ENCODE results near the gene LONRF3.

LONRF3 gene

DNA sequence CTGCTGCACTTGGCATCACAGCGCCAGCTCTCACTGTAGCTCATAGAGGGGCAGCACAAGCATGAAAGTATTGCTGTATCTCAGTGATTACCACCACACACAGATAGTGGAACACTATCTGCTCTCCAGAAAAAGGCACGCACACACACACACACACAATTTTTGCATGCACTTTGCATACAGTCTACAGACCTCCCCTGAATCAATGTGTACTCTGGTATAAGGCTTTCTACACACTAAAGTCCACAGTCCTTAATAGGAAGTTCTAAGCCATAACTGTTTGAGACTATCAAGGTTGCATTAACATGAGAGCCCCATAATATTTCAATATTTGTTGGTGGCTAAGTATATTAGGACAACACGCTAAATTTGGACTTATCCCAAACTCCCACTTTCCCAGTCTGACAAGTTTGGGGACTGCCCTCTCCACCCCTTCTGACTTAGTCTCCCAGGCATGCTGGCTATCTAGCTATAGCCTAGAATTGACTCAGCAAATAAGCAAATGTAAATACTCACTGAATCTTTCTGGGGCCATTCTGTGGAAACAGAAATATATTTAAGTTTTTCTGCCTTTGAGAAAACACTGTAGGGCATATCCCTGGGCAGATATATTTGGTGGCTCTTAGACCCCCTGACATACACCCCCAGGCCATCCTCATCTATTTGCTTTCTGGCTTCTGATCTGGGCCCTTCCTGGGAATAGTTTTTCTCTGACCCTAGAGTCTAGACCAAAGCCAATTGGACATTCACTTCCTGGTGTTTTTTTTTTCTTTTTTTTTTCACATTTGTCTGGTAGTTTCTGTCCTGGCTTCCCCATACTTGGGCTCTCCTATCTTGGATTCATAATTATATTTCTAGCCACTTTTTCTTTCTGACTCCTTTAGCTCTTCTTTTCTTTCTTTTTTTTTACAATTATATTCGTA, 62.0 kb downstream of the LONRF3 start:
- no peak for DNase-seq (ENCODE audit: low read depth)

DNA sequence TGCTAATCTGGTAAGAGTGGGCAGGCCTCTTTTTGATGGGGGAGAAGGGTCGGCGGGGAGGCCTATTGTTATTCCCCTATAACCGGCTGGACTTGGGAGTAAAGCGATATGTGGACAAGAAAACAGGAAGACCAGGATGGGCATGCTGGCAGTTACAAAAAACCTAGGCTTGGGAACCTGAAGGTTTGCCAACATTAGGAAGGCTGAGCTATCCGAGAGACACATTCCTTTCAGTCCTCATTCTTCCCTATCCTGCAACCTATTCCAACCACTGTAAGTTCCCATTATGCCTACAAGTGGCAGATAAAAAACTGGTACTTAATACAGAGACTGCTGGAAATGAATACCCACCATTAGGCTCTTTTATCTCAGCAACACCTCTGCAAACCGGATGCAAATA, 66.0 kb downstream of the LONRF3 start:
- no peak for DNase-seq (ENCODE audit: low read depth)

DNA sequence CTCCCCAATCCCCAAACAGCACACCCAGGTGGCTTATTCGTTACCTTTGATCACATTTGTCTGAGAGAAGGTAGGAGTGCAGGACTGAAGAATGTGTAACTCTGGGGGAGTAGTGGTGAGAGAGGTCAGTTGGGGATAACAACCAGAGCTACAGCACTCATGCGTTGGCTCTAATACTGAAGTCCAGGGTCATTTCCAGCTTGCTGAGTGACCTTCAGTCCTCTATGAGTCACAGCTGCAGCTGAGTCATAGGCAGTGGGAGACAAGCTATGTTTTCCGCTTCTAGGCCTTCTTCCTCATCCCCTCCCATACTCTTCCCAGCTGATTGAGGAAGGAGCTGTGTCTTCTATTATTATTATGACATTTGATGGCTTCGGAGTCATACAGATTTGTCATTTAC, 66.8 kb downstream of the LONRF3 start:
- no peak for DNase-seq (ENCODE audit: low read depth)

DNA sequence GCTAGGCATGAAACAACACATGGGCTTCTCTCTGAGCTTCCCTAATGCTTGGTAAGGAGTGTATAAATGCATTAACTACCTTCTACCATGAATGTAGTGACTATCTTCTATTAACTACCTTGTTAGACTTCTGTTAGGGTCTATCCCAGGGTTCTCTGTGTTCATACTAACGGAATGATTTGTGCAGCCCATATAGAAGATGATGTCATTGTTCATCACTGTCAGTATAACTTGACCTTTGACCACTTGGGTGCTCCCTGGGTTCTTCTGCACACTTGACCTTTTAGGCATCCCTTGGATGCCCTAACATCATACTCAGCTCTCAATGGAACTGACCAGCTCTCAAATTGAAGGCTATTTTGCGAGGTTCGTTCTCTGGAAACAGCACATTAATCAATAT, 67.6 kb downstream of the LONRF3 start:
- no peak for DNase-seq (ENCODE audit: low read depth)

DNA sequence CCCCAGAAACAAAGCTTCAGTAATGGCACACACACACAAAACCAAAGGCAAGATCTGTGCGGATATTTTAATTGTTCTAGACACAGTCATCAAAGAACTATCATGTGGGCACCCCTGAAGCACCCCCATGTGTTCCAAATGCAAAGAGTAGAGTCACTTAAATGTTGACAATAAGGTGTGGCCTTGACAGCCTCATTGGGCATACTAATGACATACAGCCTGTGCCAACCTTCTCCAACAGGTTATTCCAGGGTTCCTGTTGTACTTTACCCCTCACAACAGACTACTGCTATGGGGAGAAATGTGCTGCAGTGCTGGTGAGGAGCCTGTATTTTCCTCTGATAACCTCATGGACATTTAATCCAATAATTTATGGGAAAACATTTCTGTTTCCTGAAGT, 68.6 kb downstream of the LONRF3 start:
- DNase-seq (ENCODE audit: low read depth), result no peak

DNA sequence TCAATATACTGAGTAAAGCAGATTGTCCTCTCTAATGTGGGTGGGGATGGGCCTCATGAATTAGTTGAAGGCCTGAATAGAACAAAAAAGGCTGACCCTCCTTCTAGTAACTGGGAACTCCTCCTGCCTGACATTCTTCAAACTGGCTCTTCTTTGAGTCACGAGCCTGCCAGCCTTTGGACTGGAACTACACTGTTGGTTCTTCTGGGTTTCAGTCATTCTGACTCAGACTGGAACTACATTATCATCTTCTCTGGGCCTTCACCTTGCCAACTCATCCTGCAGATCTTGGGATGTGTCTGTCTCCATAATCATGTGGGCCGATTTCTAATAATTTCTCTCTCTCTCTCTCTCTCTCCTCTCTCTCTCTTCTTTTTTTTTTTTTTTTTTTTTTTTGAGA, 71.5 kb downstream of the LONRF3 start:
- no peak for DNase-seq (ENCODE audit: low read depth)

DNA sequence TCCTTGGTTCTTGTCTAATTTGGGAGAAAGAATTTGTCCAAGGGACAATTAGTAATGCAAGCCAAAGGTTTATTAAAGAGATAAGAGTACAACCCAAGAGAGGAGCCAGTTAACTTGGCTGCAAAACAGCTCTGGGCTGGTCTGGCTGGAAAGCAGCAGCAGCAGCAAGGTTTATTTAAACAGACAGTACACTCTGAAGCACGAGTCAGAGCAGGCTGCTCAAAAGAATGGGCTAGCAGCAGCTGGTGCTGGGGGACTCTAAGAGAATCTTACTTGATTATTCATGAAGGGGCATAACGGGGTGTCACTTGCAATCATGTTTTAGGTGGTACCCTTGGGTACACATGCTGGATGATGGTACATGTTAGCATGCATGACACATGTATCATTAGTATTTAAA, 81.3 kb downstream of the LONRF3 start:
- no peak for DNase-seq (ENCODE audit: low read depth)

DNA sequence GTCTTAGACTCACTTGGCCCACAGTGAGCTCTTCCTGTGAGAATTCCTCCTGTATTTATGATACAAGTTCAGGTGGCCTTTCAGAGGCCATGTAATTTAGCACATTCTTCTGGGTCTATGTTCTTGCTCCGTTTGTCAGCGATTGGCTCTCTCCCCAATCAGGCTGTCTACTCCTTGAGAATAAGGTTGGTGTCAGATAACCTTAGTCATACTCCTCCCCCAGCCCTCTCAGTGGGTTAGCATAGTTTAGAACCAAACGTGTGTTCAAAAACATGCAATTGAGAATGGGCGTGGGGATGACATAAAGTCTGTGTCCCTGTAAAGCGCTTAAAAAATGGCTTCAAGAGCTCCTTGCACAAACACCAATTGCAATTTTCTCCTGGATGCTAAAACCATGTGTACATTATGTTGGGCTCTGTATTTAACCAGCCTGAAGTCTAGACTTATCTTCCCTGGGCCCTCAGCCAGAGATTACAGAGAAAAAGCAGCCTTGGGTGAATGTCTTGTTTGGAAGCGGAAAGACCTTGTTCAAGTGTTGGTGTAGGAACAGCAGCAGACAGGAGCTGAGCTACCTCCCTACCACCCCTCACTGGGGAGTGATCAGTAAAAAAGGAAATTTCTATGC, 88.4 kb downstream of the LONRF3 start:
- DNase-seq (ENCODE audit: low read depth), result no peak

DNA sequence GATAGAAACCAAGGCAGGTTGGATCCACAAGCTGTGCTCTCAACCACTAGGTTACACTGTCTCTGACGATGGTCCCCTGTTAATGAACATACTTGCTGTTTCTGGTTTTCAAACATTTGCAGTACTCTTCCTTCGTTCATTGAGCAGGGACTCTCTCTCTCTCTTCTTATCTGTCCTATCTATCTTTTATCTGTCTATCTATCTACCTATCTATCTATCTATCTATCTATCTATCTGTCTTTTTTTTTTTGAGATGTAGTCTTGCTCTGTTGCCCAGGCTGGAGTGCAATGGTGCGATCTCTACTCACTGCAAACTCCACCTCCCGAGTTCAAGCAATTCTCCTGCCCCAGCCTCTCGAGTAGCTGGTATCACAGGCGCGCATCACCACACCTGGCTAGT, 89.0 kb downstream of the LONRF3 start:
- DNase-seq (ENCODE audit: low read depth), result no peak

DNA sequence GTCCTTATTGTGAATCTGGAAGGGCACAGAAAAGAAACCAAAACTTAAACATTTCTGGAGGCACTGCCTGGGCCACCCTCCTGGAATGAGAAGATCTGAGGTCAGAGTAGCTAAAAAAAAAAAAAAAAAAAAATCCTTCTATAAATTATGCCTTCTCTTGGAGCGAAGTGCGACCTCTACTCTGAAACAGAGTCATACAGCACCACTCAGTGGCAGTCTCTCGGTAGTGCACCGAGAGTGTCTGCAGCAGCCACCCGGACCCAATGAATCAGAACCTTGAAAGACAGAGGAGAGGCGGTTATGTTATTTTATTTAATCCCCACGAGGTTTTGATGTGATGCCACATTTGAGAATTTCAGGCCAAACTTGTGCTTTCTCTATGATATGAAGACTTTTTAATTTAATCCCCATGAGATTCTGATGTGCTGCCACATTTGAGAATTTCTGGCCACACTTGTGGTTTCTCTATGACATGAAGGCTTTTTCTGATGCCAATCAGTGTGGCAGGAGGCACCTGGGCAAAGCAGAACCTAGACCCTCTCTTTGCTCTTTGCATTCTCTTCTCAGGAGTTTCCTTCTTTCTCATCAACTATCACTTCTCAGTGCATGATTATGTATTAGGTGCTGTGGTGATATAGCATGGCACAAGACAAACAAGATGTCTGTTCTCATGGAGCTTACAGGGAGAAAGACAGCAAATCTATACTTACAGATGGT, 92.8 kb downstream of the LONRF3 start:
- peak; percentile 9 for DNase-seq (ENCODE audit: low read depth)

Measured in CMK (cell line).